IMR-90 (cell line): Measurements from ENCODE around the gene OR52N2. TPM values are rescaled to one million over a fixed set of nuclear protein-coding genes. Genes with fewer than 3 reads are reported as not detected.

Experiments used
- ATAC-seq: fragments of 200-7000 bp; cut with Tn5 transposase; 2 replicates; pipeline ENCODE4 v1.9.1; 2020; ENCODE audit warnings: low read depth, mild to moderate bottlenecking, moderate library complexity
- BruUV-seq: library from RNA; stranded (reverse); fragments of 400-500 nt; replicated peaks from 2 replicates; lab custom pipeline; 2021; lab: Mats Ljungman, UMichigan
- CTCF ChIA-PET: fragments of 300-600 bp; formaldehyde crosslinking; extraction: SDS; loops from one replicate; lab custom pipeline; 2021; ENCODE audit warnings: antibody characterized with exemption; lab: Yijun Ruan, JAX
- POLR2A ChIA-PET: fragments of 300-600 bp; sonication (Branson Sonifier 250); formaldehyde crosslinking; loops from one replicate; lab custom pipeline; 2022; ENCODE audit warnings: antibody characterized with exemption; ENCODE audit not compliant: unreplicated experiment; lab: Charles Lee
- DNase-seq: peaks from one replicate; pipeline ENCODE4 v3.0.0; 2013
- H2AFZ ChIP-seq: replicated peaks from 2 replicates; pipeline ENCODE3; 2013; ENCODE audit warnings: low read length, mild to moderate bottlenecking; ENCODE audit not compliant: poor library complexity
- H2AK5ac ChIP-seq: 2 replicates; pipeline ENCODE4 v1.6.1; 2013; ENCODE audit warnings: low read depth, low read length, inconsistent platforms
- H2AK9ac ChIP-seq: replicated peaks from 2 replicates; pipeline ENCODE3; 2013; ENCODE audit warnings: mild to moderate bottlenecking, low read depth, low read length, moderate library complexity; ENCODE audit not compliant: poor library complexity
- H2BK120ac ChIP-seq: 2 replicates; pipeline ENCODE4 v1.6.1; 2013; ENCODE audit warnings: low read depth, low read length, inconsistent platforms
- H2BK15ac ChIP-seq: 3 replicates; pipeline ENCODE4 v1.6.1; 2013; ENCODE audit warnings: low read depth, low read length, inconsistent platforms
- H2BK20ac ChIP-seq: 2 replicates; pipeline ENCODE4 v1.6.1; 2013; ENCODE audit warnings: low read depth, mild to moderate bottlenecking, inconsistent platforms, low read length, moderate library complexity
- H2BK5ac ChIP-seq: 2 replicates; pipeline ENCODE4 v1.6.1; 2013; ENCODE audit warnings: mild to moderate bottlenecking, low read depth, low read length, inconsistent platforms; ENCODE audit not compliant: poor library complexity, severe bottlenecking
- H3K14ac ChIP-seq: replicated peaks from 2 replicates; pipeline ENCODE4 v1.6.1; 2013; ENCODE audit warnings: low read depth, low read length, inconsistent platforms
- H3K18ac ChIP-seq: 2 replicates; pipeline ENCODE4 v1.6.1; 2013; ENCODE audit warnings: low read depth, low read length, control low read depth
- H3K23ac ChIP-seq: 2 replicates; pipeline ENCODE4 v1.6.1; 2013; ENCODE audit warnings: low read depth, low read length, inconsistent platforms
- H3K27ac ChIP-seq: 2 replicates; pipeline ENCODE4 v1.5.1; 2013; ENCODE audit warnings: mild to moderate bottlenecking, control low read depth, low read length; ENCODE audit not compliant: insufficient read depth
- H3K27me3 ChIP-seq: 2 replicates; pipeline ENCODE4 v1.6.1; 2013; ENCODE audit warnings: low read length; ENCODE audit not compliant: control insufficient read depth, insufficient read depth
- H3K36me3 ChIP-seq: 2 replicates; pipeline ENCODE4 v1.6.1; 2013; ENCODE audit warnings: low read length, mixed read lengths; ENCODE audit not compliant: control insufficient read depth, insufficient read depth
- H3K4ac ChIP-seq: 2 replicates; pipeline ENCODE4 v1.6.1; 2013; ENCODE audit warnings: low read depth, low read length, inconsistent platforms
- H3K4me1 ChIP-seq: 2 replicates; pipeline ENCODE4 v1.6.1; 2013; ENCODE audit warnings: low read length, mixed read lengths; ENCODE audit not compliant: control insufficient read depth, insufficient read depth
- H3K4me2 ChIP-seq: 2 replicates; pipeline ENCODE4 v1.6.1; 2013; ENCODE audit warnings: low read depth, mild to moderate bottlenecking, control low read depth, low read length, moderate library complexity
- H3K4me3 ChIP-seq: 2 replicates; pipeline ENCODE4 v1.5.1; 2013; ENCODE audit warnings: low read depth, mild to moderate bottlenecking, control low read depth, low read length, moderate library complexity; ENCODE audit not compliant: insufficient read depth
- H3K56ac ChIP-seq: 2 replicates; pipeline ENCODE4 v1.6.1; 2013; ENCODE audit warnings: low read length, inconsistent platforms; ENCODE audit not compliant: insufficient read depth; ENCODE audit errors: extremely low read depth
- H3K79me1 ChIP-seq, 2 experiments: 2 replicates each; pipeline ENCODE4 v1.6.1; 2013; ENCODE audit warnings: low read length in 2 of 2, inconsistent platforms in 1 of 2, low read depth in 1 of 2
- H3K9ac ChIP-seq: 2 replicates; pipeline ENCODE4 v1.6.1; 2013; ENCODE audit warnings: low read depth, low read length, control low read depth
- H3K9me1 ChIP-seq: 2 replicates; pipeline ENCODE4 v1.6.1; 2013; ENCODE audit warnings: low read length, inconsistent platforms; ENCODE audit not compliant: insufficient read depth
- H3K9me3 ChIP-seq: 2 replicates; pipeline ENCODE4 v1.6.1; 2013; ENCODE audit warnings: low read length; ENCODE audit not compliant: control insufficient read depth, insufficient read depth
- H4K20me1 ChIP-seq: 2 replicates; pipeline ENCODE4 v1.6.1; 2013; ENCODE audit warnings: low read length, inconsistent platforms; ENCODE audit not compliant: insufficient read depth
- H4K5ac ChIP-seq: 2 replicates; pipeline ENCODE4 v1.6.1; 2013; ENCODE audit warnings: mild to moderate bottlenecking, low read depth, low read length, control low read depth
- H4K8ac ChIP-seq, 2 experiments: 2 replicates each; pipeline ENCODE4 v1.6.1; 2013; ENCODE audit warnings: low read depth in 2 of 2, low read length in 2 of 2, control low read depth in 1 of 2, inconsistent platforms in 1 of 2
- H4K91ac ChIP-seq: 2 replicates; pipeline ENCODE4 v1.6.1; 2013; ENCODE audit warnings: low read depth, low read length, inconsistent platforms; ENCODE audit not compliant: insufficient read depth
- BHLHE40 ChIP-seq: fragments of 150-350 bp; IDR thresholded peaks from 2 replicates; pipeline ENCODE4 v1.6.1; 2016; ENCODE audit warnings: mild to moderate bottlenecking, low read depth, low read length
- CEBPB ChIP-seq: IDR thresholded peaks from 2 replicates; pipeline ENCODE4 v1.6.1; 2012; ENCODE audit warnings: low read depth, low read length, improper control_type of control experiment
- CHD1 ChIP-seq: IDR thresholded peaks from 2 replicates; pipeline ENCODE4 v1.6.1; 2012; ENCODE audit warnings: low read depth, low read length, improper control_type of control experiment
- FOS ChIP-seq: fragments of 150-350 bp; IDR thresholded peaks from 2 replicates; pipeline ENCODE4 v1.6.1; 2016; ENCODE audit warnings: low read depth, low read length
- MAFK ChIP-seq: IDR thresholded peaks from 2 replicates; pipeline ENCODE4 v1.6.1; 2012; ENCODE audit warnings: low read depth, low read length, improper control_type of control experiment
- MAZ ChIP-seq: IDR thresholded peaks from 2 replicates; pipeline ENCODE4 v1.6.1; 2012; ENCODE audit warnings: low read depth, mild to moderate bottlenecking, low read length, improper control_type of control experiment, moderate library complexity, borderline replicate concordance
- MXI1 ChIP-seq: IDR thresholded peaks from 2 replicates; pipeline ENCODE4 v1.6.1; 2012; ENCODE audit warnings: low read depth, mild to moderate bottlenecking, low read length, moderate library complexity, borderline replicate concordance
- NFE2L2 ChIP-seq: fragments of 150-350 bp; IDR thresholded peaks from 2 replicates; pipeline ENCODE4 v1.6.1; 2016; ENCODE audit warnings: low read depth, mild to moderate bottlenecking, low read length
- POLR2A ChIP-seq: IDR thresholded peaks from 2 replicates; pipeline ENCODE4 v1.6.1; 2012; ENCODE audit warnings: mild to moderate bottlenecking, low read depth, low read length
- RAD21 ChIP-seq: IDR thresholded peaks from 2 replicates; pipeline ENCODE4 v1.6.1; 2012; ENCODE audit warnings: low read length, improper control_type of control experiment
- RCOR1 ChIP-seq: IDR thresholded peaks from 2 replicates; pipeline ENCODE4 v1.6.1; 2012; ENCODE audit warnings: mild to moderate bottlenecking, low read length, improper control_type of control experiment; ENCODE audit not compliant: insufficient replicate concordance
- RFX5 ChIP-seq: IDR thresholded peaks from 2 replicates; pipeline ENCODE4 v1.8.0; 2012; ENCODE audit warnings: low read depth, mild to moderate bottlenecking, low read length, moderate library complexity
- SMC3 ChIP-seq: fragments of 150-350 bp; IDR thresholded peaks from 2 replicates; pipeline ENCODE4 v1.6.1; 2016; ENCODE audit warnings: low read depth, mild to moderate bottlenecking, antibody characterized with exemption, low read length, moderate library complexity
- WGBS, 2 experiments: methylation state at CpG; one replicate each; pipeline versions ENCODE4 v1.1.5 to v1.1.7; 2013; ENCODE audit warnings: missing lambda C conversion rate in 2 of 2; ENCODE audit not compliant: insufficient read length in 1 of 2; ENCODE audit errors: extremely low coverage in 2 of 2; 5-methylcytosine and 5-hydroxymethylcytosine counted together
- dilution Hi-C: fragments of 300-500 bp; cut with HindIII; formaldehyde crosslinking; loops from one replicate; pipeline ENCODE4 v1.14.3; 2018; ENCODE audit warnings: low sequenced_read_pairs; ENCODE audit not compliant: unreplicated experiment
- in situ Hi-C: fragments of 300-500 bp; cut with MboI; formaldehyde crosslinking; loops from 3 replicates; pipeline ENCODE4 v1.14.3; 2019; ENCODE audit warnings: low sequenced_read_pairs, inconsistent platforms, mixed read lengths
- intact Hi-C: fragments of 100-400 bp; cut with micrococcal nuclease; formaldehyde crosslinking; loops from 2 replicates; pipeline ENCODE4 v1.10.0; 2022
- polyA plus RNA-seq, 3 experiments: library from polyadenylated mRNA; depleted of rRNA; stranded (reverse); fragments of >200 nt; gene quantifications; 2 replicates each; pipeline ENCODE4 v1.2.3, GENCODE V29; 2012; ENCODE audit warnings: low replicate concordance in 1 of 3
- total RNA-seq: library from RNA; depleted of rRNA; stranded (reverse); fragments of >200 nt; gene quantifications from 2 replicates; pipeline ENCODE4 v1.2.3, GENCODE V29; 2012
- TF ChIP-seq, protein P1 (sequence below): fragments of 150-350 bp; IDR thresholded peaks from 2 replicates; pipeline ENCODE4 v1.6.1; 2016; ENCODE audit warnings: low read depth, mild to moderate bottlenecking, low read length, moderate library complexity, borderline replicate concordance
- TF ChIP-seq, protein P2 (sequence below): fragments of 150-350 bp; IDR thresholded peaks from 2 replicates; pipeline ENCODE4 v1.6.1; 2017; ENCODE audit warnings: mild to moderate bottlenecking, antibody characterized with exemption, low read length, low read depth
- TF ChIP-seq, protein P3 (sequence below): conservative IDR thresholded peaks from 2 replicates; pipeline ENCODE4 v1.5.1; 2012; ENCODE audit warnings: mild to moderate bottlenecking, low read depth, low read length, improper control_type of control experiment

Gene OR52N2
- total and polyA plus RNA-seq, 2 of the 4 experiments (the other 2 are of a cell fraction): not detected

DNA sequence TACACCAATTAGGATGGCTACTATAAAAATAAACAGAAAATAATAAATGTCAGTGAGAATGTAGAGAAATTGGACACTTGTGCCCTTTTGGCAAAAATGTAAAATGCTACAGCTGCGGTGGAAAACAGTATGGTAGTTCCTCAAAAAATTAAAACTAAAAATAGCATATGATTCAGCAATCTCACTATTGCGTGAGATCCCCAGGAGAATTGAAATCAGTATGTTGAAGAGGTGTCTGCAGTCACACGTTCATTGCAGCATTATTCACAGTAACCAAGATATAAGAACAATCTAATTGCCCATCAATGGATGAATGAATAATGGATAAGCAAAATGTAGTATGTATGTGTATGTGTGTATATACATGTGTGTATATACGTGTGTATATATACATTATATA, 6.8 kb downstream of the OR52N2 start:
- Histone ChIP-seq H3K79me1 (no peaks in the 10 kb centered on the region), H3K18ac (no peak overlapping the region), H3K9me3 (no peaks in the 10 kb centered on the region), H3K14ac (no peak overlapping the region), H4K5ac (no peak overlapping the region), H2BK15ac (no peak overlapping the region), H3K4me2 (no peak overlapping the region), H2BK5ac (no peak overlapping the region), H2BK20ac (no peak overlapping the region), H3K27me3 (no peaks in the 10 kb centered on the region), H3K9ac (no peak overlapping the region), H3K4me1 (no peaks in the 10 kb centered on the region), H4K91ac (no peak overlapping the region), H3K56ac (no peak overlapping the region), H3K9me1 (no peaks in the 10 kb centered on the region), H3K4ac (no peak overlapping the region), H2AK9ac (no peak overlapping the region), H4K20me1 (no peaks in the 10 kb centered on the region), H2AK5ac (no peak overlapping the region), H3K27ac (no peak overlapping the region), H3K36me3 (no peaks in the 10 kb centered on the region), H2AFZ (no peak overlapping the region), H2BK120ac (no peak overlapping the region), H3K4me3 (no peak overlapping the region), H4K8ac (no peak overlapping the region), H3K23ac (no peak overlapping the region)
- in situ Hi-C loops: no loop called here
- BruUV-seq: no TSS peak
- DNase-seq (no peak), ATAC-seq (no peak)
- no CpG with 5 or more reads among the region's 4 CpGs for WGBS, 2 experiments
- CTCF ChIA-PET: no interaction called here
- intact Hi-C loops: no loop called here
- dilution Hi-C loops: no loop called here
- POLR2A ChIA-PET: no interaction called here
- TF ChIP-seq MAFK: no peak
- no peak for TF ChIP-seq RAD21
- no peak for TF ChIP-seq NFE2L2
- TF ChIP-seq, protein P1, sequence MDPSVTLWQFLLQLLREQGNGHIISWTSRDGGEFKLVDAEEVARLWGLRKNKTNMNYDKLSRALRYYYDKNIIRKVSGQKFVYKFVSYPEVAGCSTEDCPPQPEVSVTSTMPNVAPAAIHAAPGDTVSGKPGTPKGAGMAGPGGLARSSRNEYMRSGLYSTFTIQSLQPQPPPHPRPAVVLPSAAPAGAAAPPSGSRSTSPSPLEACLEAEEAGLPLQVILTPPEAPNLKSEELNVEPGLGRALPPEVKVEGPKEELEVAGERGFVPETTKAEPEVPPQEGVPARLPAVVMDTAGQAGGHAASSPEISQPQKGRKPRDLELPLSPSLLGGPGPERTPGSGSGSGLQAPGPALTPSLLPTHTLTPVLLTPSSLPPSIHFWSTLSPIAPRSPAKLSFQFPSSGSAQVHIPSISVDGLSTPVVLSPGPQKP: no peak
- no peak for TF ChIP-seq RFX5
- TF ChIP-seq, protein P2, sequence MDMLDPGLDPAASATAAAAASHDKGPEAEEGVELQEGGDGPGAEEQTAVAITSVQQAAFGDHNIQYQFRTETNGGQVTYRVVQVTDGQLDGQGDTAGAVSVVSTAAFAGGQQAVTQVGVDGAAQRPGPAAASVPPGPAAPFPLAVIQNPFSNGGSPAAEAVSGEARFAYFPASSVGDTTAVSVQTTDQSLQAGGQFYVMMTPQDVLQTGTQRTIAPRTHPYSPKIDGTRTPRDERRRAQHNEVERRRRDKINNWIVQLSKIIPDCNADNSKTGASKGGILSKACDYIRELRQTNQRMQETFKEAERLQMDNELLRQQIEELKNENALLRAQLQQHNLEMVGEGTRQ: no peak
- TF ChIP-seq, protein P3, sequence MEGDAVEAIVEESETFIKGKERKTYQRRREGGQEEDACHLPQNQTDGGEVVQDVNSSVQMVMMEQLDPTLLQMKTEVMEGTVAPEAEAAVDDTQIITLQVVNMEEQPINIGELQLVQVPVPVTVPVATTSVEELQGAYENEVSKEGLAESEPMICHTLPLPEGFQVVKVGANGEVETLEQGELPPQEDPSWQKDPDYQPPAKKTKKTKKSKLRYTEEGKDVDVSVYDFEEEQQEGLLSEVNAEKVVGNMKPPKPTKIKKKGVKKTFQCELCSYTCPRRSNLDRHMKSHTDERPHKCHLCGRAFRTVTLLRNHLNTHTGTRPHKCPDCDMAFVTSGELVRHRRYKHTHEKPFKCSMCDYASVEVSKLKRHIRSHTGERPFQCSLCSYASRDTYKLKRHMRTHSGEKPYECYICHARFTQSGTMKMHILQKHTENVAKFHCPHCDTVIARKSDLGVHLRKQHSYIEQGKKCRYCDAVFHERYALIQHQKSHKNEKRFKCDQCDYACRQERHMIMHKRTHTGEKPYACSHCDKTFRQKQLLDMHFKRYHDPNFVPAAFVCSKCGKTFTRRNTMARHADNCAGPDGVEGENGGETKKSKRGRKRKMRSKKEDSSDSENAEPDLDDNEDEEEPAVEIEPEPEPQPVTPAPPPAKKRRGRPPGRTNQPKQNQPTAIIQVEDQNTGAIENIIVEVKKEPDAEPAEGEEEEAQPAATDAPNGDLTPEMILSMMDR: no peak
- TF ChIP-seq BHLHE40: no peak
- TF ChIP-seq CHD1: no peak
- no peak for TF ChIP-seq MAZ
- no peak for TF ChIP-seq RCOR1
- no peak for TF ChIP-seq SMC3
- TF ChIP-seq CEBPB: no peak
- no peak for TF ChIP-seq FOS
- no peak for TF ChIP-seq POLR2A
- TF ChIP-seq MXI1: no peak
